ENCODE results near the gene PUS7L.
"Not testable (repeated sequence)": the region's sequence is repeated elsewhere in the genome, so short reads cannot be mapped to it uniquely, and the experiment has no call there.

The PUS7L gene

GRCh38 chr12:43696154-43696553, 62.4 kb downstream of the PUS7L start:
- TF ChIP-seq CTCF (IDR thresholded peaks at IDR 0.05; ENCODE audit: control insufficient read depth, extremely low read depth, insufficient read depth) = no peak
- no peak overlapping the region for H3K4me3 ChIP-seq (ENCODE audit: low read depth, low read length)
- no peak for DNase-seq (ENCODE audit: low read depth)

- no peak overlapping the region for H3K4me3 ChIP-seq (ENCODE audit: low read depth, low read length)
- TF ChIP-seq CTCF (IDR thresholded peaks at IDR 0.05; ENCODE audit: control insufficient read depth, extremely low read depth, insufficient read depth) = no peak
- DNase-seq (ENCODE audit: low read depth) = no peak
These were observed 63.7 kb downstream of the PUS7L start for GRCh38 chr12:43694879-43695278.

GRCh38 chr12:43692064-43692463, 66.5 kb downstream of the PUS7L start:
- no peak for DNase-seq (ENCODE audit: low read depth)
- no peak for TF ChIP-seq CTCF (IDR thresholded peaks at IDR 0.05; ENCODE audit: control insufficient read depth, extremely low read depth, insufficient read depth)
- H3K4me3 ChIP-seq (ENCODE audit: low read depth, low read length) = no peak overlapping the region

- H3K4me3 ChIP-seq (ENCODE audit: low read depth, low read length); DNase-seq (ENCODE audit: low read depth): not testable (repeated sequence)
These were observed 73.1 kb downstream of the PUS7L start for GRCh38 chr12:43685491-43685890.

GRCh38 chr12:43676183-43676813, 82.3 kb downstream of the PUS7L start:
- TF ChIP-seq CTCF (IDR thresholded peaks at IDR 0.05; ENCODE audit: control insufficient read depth, extremely low read depth, insufficient read depth) = peak; percentile 78
- DNase-seq (ENCODE audit: low read depth) = peak; percentile 27

GRCh38 chr12:43675048-43675904, 83.3 kb downstream of the PUS7L start:
- H3K4me3 ChIP-seq (ENCODE audit: low read depth, low read length) = no peak overlapping the region
- DNase-seq (ENCODE audit: low read depth) = no peak
- no peak for TF ChIP-seq CTCF (IDR thresholded peaks at IDR 0.05; ENCODE audit: control insufficient read depth, extremely low read depth, insufficient read depth)

More at GRCh38 chr12:43676183-43676813, 82.3 kb downstream of the PUS7L start:
- H3K4me3 ChIP-seq (ENCODE audit: low read depth, low read length) = no peak overlapping the region

GRCh38 chr12:43669373-43669772, 89.2 kb downstream of the PUS7L start:
- no peak for TF ChIP-seq CTCF (IDR thresholded peaks at IDR 0.05; ENCODE audit: control insufficient read depth, extremely low read depth, insufficient read depth)
- DNase-seq (ENCODE audit: low read depth) = no peak
- no peak overlapping the region for H3K4me3 ChIP-seq (ENCODE audit: low read depth, low read length)
